ENCODE data around the gene ACAT1. TPM values are rescaled to one million over a fixed set of nuclear protein-coding genes. Genes with fewer than 3 reads are reported as not detected.

ACAT1 gene
- total and polyA plus RNA-seq, 2 of the 8 experiments (the other 6 are each of a cell fraction or from before 2014, with no cell fraction given), result 30.4 to 30.9 TPM

- no peak overlapping the region for H3K27ac ChIP-seq (ENCODE audit: low read depth, low read length)
- CTCF ChIA-PET (ENCODE audit: partially characterized antibody), result interaction anchor here (0.6 to 14.3 kb wide), 7 partner anchors 10 to 302 kb away, joined by 3 to 90 read pairs (median 4); partner anchors contain the start of gene ACAT1
- no peaks in the 10 kb centered on the region for H3K79me1 ChIP-seq (ENCODE audit: low read depth, low read length)
- H3K18ac ChIP-seq (ENCODE audit: extremely low read depth, low read length), result no peak overlapping the region
- H3K9ac ChIP-seq (replicated peaks in 1 of 4; ENCODE audit: extremely low read depth in 1 of 4, low read depth in 3 of 4, low read length in 3 of 4), result no peak overlapping the region
- no peaks in the 10 kb centered on the region for H3K79me2 ChIP-seq (ENCODE audit: control insufficient read depth in 1 of 2, insufficient read depth in 2 of 2, low read length in 2 of 2)
- no peak overlapping the region for H3K23ac ChIP-seq (ENCODE audit: insufficient read length)
- no peak overlapping the region for H3K4me3 ChIP-seq (ENCODE audit: extremely low read depth in 1 of 4, insufficient read depth in 2 of 4, low read depth in 3 of 4, low read length in 4 of 4)
- no peaks in the 10 kb centered on the region for H3K4me1 ChIP-seq (replicated peaks in 1 of 4; ENCODE audit: control insufficient read depth in 3 of 4, insufficient read depth in 4 of 4, low read length in 3 of 4)
- no peak overlapping the region for H3K56ac ChIP-seq (replicated peaks; ENCODE audit: insufficient read length, low read depth, low read length)
- no peak overlapping the region for H2BK5ac ChIP-seq (ENCODE audit: low read depth, low read length)
- H3K4ac ChIP-seq (replicated peaks; ENCODE audit: insufficient read length, low read depth, low read length), result no peak overlapping the region
- H3K27me3 ChIP-seq (replicated peaks in 1 of 4; ENCODE audit: control insufficient read depth in 3 of 4, extremely low read depth in 1 of 4, insufficient read depth in 3 of 4, low read length in 3 of 4), result no peaks in the 10 kb centered on the region
- WGBS, 2 experiments (ENCODE audit: extremely low coverage in 1 of 2, insufficient coverage in 1 of 2, insufficient read length in 1 of 2, insufficient replicate concordance in 2 of 2, low coverage in 1 of 2, low lambda C conversion rate in 2 of 2, missing lambda C conversion rate in 1 of 2), result 93% methylated on average over 3 of the region's 3 CpGs; no CpG with 5 or more reads in 1 of the 2 experiments
- no peak overlapping the region for H2BK12ac ChIP-seq (ENCODE audit: low read depth, low read length)
- H3K9me3 ChIP-seq (ENCODE audit: insufficient read depth in 2 of 2, low read depth in 1 of 2, low read length in 1 of 2), result no peaks in the 10 kb centered on the region
- H2AFZ ChIP-seq (ENCODE audit: low read length), result no peak overlapping the region
- DNase-seq (ENCODE audit: low read depth in 1 of 2, low spot score in 2 of 2) (no peak), FAIRE-seq (no peak)
- H4K8ac ChIP-seq (ENCODE audit: extremely low read depth, insufficient read depth, low read length), result no peak overlapping the region
- H3K23me2 ChIP-seq (ENCODE audit: low read depth, low read length), result no peaks in the 10 kb centered on the region
- H3K4me2 ChIP-seq (ENCODE audit: insufficient read depth in 1 of 2, low read depth in 2 of 2, low read length in 2 of 2), result no peak overlapping the region
- H4K91ac ChIP-seq (replicated peaks; ENCODE audit: insufficient read length, low read length), result no peak overlapping the region
- no peak overlapping the region for H2BK20ac ChIP-seq (ENCODE audit: low read length)
- peaks cover under 1 to 48% (median 15%) of the 10 kb centered on the region in 4 experiments; a peak in 7 of 8 replicates for H3K36me3 ChIP-seq (ENCODE audit: control insufficient read depth in 2 of 4, insufficient read depth in 4 of 4, low read length in 3 of 4)
- H4K5ac ChIP-seq (ENCODE audit: insufficient read length, low read depth, low read length), result no peak overlapping the region
- POLR2A ChIA-PET (ENCODE audit: partially characterized antibody), result interaction anchor here (1.3 kb wide), 1 partner anchor 11 kb away, joined by 3 read pairs; no protein-coding TSS in a partner anchor
- H2AK5ac ChIP-seq (ENCODE audit: low read depth, low read length), result no peak overlapping the region
- no peak overlapping the region for H2BK15ac ChIP-seq (ENCODE audit: low read length)
- no peak overlapping the region for H2BK120ac ChIP-seq (replicated peaks; ENCODE audit: low read depth, low read length)
- H3K14ac ChIP-seq (ENCODE audit: insufficient read length), result no peak overlapping the region
- H4K20me1 ChIP-seq (replicated peaks in 1 of 2; ENCODE audit: control insufficient read depth in 1 of 2, insufficient read depth in 2 of 2, low read length in 2 of 2), result no peaks in the 10 kb centered on the region
- TF ChIP-seq POLR2AphosphoS5 (IDR thresholded peaks at IDR 0.05; ENCODE audit: low read depth, low read length) (no peak), SIRT6 (IDR thresholded peaks at IDR 0.05; ENCODE audit: low read length) (no peak), RAD21 (IDR thresholded peaks at IDR 0.05 in 1 of 2, conservative IDR thresholded peaks at IDR 0.05 in 1 of 2; ENCODE audit: low read depth in 2 of 2, low read length in 2 of 2) (no peak), SAP30 (IDR thresholded peaks at IDR 0.05; ENCODE audit: insufficient read depth, insufficient replicate concordance, low read length) (no peak), E2F6 (IDR thresholded peaks at IDR 0.05) (no peak), BCL11A (IDR thresholded peaks at IDR 0.05; ENCODE audit: low read depth in 2 of 2, low read length in 2 of 2) (no peak), TCF12 (IDR thresholded peaks at IDR 0.05; ENCODE audit: low read depth, low read length) (no peak), PHF8 (conservative IDR thresholded peaks at IDR 0.05; ENCODE audit: low read depth, low read length) (no peak), SP4 (IDR thresholded peaks at IDR 0.05; ENCODE audit: low read length) (no peak), ZNF274 (IDR thresholded peaks at IDR 0.05; ENCODE audit: borderline replicate concordance, extremely low read depth, low read length) (no peak)
- TF ChIP-seq, protein P1, sequence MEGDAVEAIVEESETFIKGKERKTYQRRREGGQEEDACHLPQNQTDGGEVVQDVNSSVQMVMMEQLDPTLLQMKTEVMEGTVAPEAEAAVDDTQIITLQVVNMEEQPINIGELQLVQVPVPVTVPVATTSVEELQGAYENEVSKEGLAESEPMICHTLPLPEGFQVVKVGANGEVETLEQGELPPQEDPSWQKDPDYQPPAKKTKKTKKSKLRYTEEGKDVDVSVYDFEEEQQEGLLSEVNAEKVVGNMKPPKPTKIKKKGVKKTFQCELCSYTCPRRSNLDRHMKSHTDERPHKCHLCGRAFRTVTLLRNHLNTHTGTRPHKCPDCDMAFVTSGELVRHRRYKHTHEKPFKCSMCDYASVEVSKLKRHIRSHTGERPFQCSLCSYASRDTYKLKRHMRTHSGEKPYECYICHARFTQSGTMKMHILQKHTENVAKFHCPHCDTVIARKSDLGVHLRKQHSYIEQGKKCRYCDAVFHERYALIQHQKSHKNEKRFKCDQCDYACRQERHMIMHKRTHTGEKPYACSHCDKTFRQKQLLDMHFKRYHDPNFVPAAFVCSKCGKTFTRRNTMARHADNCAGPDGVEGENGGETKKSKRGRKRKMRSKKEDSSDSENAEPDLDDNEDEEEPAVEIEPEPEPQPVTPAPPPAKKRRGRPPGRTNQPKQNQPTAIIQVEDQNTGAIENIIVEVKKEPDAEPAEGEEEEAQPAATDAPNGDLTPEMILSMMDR (IDR thresholded peaks at IDR 0.05; ENCODE audit: control extremely low read depth in 1 of 3, insufficient read depth in 1 of 3, low read depth in 1 of 3, low read length in 3 of 3), result no peak
Measured at GRCh38 chr11:108144615-108145014, 23.2 kb downstream of the ACAT1 start.

Measured in H1 (cell line).